22Rv1 (cell line): ENCODE results near the gene DEGS2.

ENCODE experiments used
- CTCF ChIP-seq: fragments of 450-650 bp; IDR thresholded peaks from 2 replicates; pipeline ENCODE4 v1.5.1; 2017; ENCODE audit warnings: mild to moderate bottlenecking
- ZFX ChIP-seq: fragments of 450-650 bp; IDR thresholded peaks from 2 replicates; pipeline ENCODE4 v1.6.1; 2017; ENCODE audit warnings: antibody characterized with exemption, borderline replicate concordance

DNA sequence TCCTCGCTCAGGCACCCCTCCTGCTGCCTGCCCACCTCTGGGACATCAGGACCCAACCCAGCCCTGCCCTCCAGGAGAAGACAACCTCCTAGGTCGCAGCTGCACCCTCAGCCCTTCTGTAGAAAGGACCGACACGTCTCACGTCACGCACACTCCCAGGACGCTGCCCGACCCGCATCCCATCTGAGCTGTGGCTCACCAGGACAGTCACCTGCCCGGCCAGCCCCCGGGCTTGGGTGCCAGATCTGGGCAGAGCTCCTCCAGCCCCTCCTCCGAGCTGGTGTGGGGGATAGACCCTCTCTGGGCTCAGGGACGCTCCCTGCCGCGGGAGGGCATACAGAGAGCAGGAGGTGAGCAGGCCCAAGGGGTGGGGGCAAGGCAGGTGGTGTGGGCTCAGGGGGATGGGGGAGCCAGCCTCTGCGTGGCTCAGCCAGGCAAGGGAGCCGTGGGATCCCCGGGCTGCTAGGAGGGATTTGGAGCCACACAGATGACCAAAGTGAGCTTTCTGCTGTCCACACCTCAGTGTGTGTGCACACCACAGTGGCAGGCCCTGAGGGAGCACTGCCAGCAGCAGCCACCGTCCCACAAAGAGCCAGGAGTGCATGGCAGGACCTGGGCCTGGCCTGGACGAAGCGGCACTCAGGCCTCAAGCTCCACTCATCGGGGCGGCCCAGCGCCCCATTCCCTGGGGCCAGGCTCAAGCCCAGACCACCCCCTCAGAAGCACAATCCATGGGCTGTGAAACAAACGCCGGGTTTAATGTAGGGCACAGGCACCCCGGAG lies 13.6 kb downstream of the DEGS2 start:
- TF ChIP-seq CTCF (no peak), ZFX (no peak)
